ENCODE data around the gene FGF18. TPM values are rescaled to one million over a fixed set of nuclear protein-coding genes. Genes with fewer than 3 reads are reported as not detected.

FGF18 gene
- total and polyA plus RNA-seq, 2 of the 4 experiments (the other 2 are of a cell fraction), result 0.15 TPM; not detected in 1

DNA sequence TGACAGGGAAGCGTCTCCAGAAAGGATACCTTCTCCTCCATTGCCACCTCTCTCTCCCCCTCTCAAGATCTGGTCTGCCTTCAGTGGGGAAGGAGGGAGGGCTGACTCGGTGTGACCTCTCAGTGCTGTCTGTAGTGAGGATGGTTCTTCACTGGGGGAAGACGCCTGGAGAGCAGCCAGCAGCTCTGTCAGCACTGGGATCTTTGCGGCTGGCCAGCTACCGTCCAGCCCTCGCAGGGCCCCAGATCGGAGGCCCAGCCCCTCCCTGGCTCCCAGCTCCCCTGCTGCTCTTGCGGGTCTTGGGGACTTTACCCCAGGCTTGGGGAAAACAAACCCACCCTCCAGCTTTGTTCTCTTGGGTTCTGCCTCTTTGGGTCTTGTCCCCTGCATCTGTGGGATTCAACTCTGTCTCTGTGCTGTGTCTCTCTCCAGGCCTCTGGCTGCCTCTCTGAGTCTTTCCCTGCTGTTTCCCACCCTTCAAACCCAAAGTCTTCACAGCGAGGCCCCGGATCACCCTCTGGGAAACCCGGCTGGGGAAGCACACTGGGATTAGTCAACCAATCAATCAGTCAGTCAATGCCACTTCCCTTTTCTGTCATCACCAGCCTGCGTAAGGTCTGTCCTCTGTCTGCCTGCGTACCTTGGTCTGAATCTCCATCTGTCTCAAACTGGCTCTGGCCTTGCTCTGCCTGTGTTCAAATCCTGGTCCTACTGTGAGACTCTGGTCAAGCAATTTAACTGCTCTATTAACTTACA is 23.0 kb downstream of the FGF18 start:
- CTCF ChIA-PET, result no interaction called here
- in situ Hi-C loops (cut with MboI; ENCODE audit: low sequenced_read_pairs), result loop anchor here (25.0 kb wide), 1 partner anchor 420 kb away; no protein-coding TSS in a partner anchor
- Histone ChIP-seq H2BK5ac (ENCODE audit: low read depth, low read length, poor library complexity, severe bottlenecking) (no peak overlapping the region), H3K18ac (ENCODE audit: low read depth, low read length) (no peak overlapping the region), H2BK20ac (ENCODE audit: low read depth, low read length) (no peak overlapping the region), H3K79me1 (ENCODE audit: low read depth in 1 of 2, low read length in 2 of 2) (no peaks in the 10 kb centered on the region), H2BK15ac (ENCODE audit: low read depth, low read length) (no peak overlapping the region), H3K9me3 (ENCODE audit: control insufficient read depth, insufficient read depth, low read length) (no peaks in the 10 kb centered on the region), H3K4ac (ENCODE audit: low read depth, low read length) (no peak overlapping the region; the same call in 1 of the 2 replicates), H3K4me2 (ENCODE audit: low read depth, low read length) (no peak overlapping the region), H2AFZ (replicated peaks; ENCODE audit: low read length, poor library complexity) (no peak overlapping the region), H3K9me1 (ENCODE audit: insufficient read depth, low read length) (no peaks in the 10 kb centered on the region), H3K4me1 (ENCODE audit: control insufficient read depth, insufficient read depth, low read length) (peaks cover 5% of the 10 kb centered on the region; the same call in 1 of the 2 replicates), H3K27ac (ENCODE audit: insufficient read depth, low read length) (no peak overlapping the region), H4K8ac (ENCODE audit: low read depth in 2 of 2, low read length in 2 of 2) (no peak overlapping the region), H3K36me3 (ENCODE audit: control insufficient read depth, insufficient read depth, low read length) (no peaks in the 10 kb centered on the region), H3K27me3 (ENCODE audit: control insufficient read depth, insufficient read depth, low read length) (no peaks in the 10 kb centered on the region), H4K20me1 (ENCODE audit: insufficient read depth, low read length) (no peaks in the 10 kb centered on the region), H2AK9ac (replicated peaks; ENCODE audit: low read depth, low read length, poor library complexity) (peak overlapping the region; percentile 17), H3K4me3 (ENCODE audit: insufficient read depth, low read depth, low read length) (no peak overlapping the region), H3K9ac (ENCODE audit: low read depth, low read length) (no peak overlapping the region), H3K56ac (ENCODE audit: extremely low read depth, insufficient read depth, low read length) (no peak overlapping the region), H4K91ac (ENCODE audit: insufficient read depth, low read depth, low read length) (no peak overlapping the region), H3K14ac (replicated peaks; ENCODE audit: low read depth, low read length) (no peak overlapping the region), H2AK5ac (ENCODE audit: low read depth, low read length) (peak overlapping the region; percentile 37; the same call in 1 of the 2 replicates), H4K5ac (ENCODE audit: low read depth, low read length) (no peak overlapping the region), H3K23ac (ENCODE audit: low read depth, low read length) (no peak overlapping the region), H2BK120ac (ENCODE audit: low read depth, low read length) (no peak overlapping the region)
- WGBS, 2 experiments (ENCODE audit: extremely low coverage in 2 of 2, insufficient read length in 1 of 2), result 35% methylated on average over 11 of the region's 13 CpGs; no CpG with 5 or more reads in 1 of the 2 experiments
- dilution Hi-C loops (cut with HindIII; ENCODE audit: low sequenced_read_pairs, unreplicated experiment), result no loop called here
- POLR2A ChIA-PET (ENCODE audit: unreplicated experiment), result no interaction called here
- no TSS peak for BruUV-seq (replicated peaks)
- ATAC-seq (ENCODE audit: low read depth) (peak; percentile 60), DNase-seq (peak; percentile 60)
- intact Hi-C loops (cut with micrococcal nuclease), result no loop called here
- TF ChIP-seq RAD21 (IDR thresholded peaks at IDR 0.05; ENCODE audit: low read length), result no peak
- no peak for TF ChIP-seq BHLHE40 (IDR thresholded peaks at IDR 0.05; ENCODE audit: low read depth, low read length)
- TF ChIP-seq MAFK (IDR thresholded peaks at IDR 0.05; ENCODE audit: low read depth, low read length), result no peak
- no peak for TF ChIP-seq RFX5 (IDR thresholded peaks at IDR 0.05; ENCODE audit: low read depth, low read length)
- TF ChIP-seq, protein P1, sequence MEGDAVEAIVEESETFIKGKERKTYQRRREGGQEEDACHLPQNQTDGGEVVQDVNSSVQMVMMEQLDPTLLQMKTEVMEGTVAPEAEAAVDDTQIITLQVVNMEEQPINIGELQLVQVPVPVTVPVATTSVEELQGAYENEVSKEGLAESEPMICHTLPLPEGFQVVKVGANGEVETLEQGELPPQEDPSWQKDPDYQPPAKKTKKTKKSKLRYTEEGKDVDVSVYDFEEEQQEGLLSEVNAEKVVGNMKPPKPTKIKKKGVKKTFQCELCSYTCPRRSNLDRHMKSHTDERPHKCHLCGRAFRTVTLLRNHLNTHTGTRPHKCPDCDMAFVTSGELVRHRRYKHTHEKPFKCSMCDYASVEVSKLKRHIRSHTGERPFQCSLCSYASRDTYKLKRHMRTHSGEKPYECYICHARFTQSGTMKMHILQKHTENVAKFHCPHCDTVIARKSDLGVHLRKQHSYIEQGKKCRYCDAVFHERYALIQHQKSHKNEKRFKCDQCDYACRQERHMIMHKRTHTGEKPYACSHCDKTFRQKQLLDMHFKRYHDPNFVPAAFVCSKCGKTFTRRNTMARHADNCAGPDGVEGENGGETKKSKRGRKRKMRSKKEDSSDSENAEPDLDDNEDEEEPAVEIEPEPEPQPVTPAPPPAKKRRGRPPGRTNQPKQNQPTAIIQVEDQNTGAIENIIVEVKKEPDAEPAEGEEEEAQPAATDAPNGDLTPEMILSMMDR (conservative IDR thresholded peaks at IDR 0.05; ENCODE audit: low read depth, low read length), result no peak
- TF ChIP-seq NFE2L2 (IDR thresholded peaks at IDR 0.05; ENCODE audit: low read depth, low read length), result no peak
- TF ChIP-seq SMC3 (IDR thresholded peaks at IDR 0.05; ENCODE audit: low read depth, low read length), result no peak
- no peak for TF ChIP-seq CHD1 (IDR thresholded peaks at IDR 0.05; ENCODE audit: low read depth, low read length)
